GM04503 (cell line): Measurements from ENCODE around the gene SEC61B.

Source experiments
- DNase-seq: peaks from one replicate; pipeline ENCODE4 v3.0.0-alpha.2; 2012; ENCODE audit warnings: low read depth

SEC61B gene

DNA sequence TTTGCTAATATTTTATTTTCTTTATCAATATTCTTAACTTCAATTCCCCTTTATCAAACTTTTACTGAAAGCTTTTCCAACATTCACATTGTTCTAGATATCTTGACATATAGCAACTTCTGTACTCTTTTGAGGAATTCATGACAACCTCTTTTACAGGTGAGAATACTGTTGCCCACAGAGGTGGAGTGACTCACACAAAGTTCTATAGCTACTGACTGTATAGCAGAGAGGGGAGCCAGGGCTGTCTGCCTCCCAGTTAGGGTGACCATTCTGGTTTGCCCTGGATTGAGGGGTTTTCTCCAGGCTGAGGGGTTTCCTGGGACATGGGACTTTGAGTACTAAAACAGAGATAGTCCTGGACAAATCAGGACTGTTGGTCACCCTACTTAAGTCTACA lies 16.2 kb downstream of the SEC61B start:
- DNase-seq, result no peak

GRCh38 chr9:99239341-99240060 lies 17.4 kb downstream of the SEC61B start:
- DNase-seq, result peak; percentile 33

DNA sequence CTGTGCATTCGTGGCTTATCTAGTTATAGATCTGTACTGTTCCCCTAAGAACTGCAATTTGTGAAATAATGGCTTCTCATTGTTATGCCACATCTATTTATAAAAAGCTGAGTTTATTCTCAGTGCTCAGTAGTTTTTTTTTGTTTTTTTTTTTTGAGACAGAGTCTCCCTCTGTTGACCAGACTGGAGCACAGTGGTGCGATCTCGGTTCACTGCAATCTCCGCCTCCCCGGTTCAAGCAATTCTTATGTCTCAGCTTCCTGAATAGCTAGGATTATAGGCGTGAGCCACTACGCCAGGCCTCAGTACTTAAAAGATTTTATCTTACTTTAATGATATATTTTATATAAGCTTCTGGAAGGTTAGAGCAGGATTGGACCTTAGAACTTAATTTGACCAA lies 19.0 kb downstream of the SEC61B start:
- no peak for DNase-seq

GRCh38 chr9:99244344-99245260 lies 22.5 kb downstream of the SEC61B start:
- no peak for DNase-seq

- DNase-seq, result no peak
These were observed 27.5 kb downstream of the SEC61B start for GRCh38 chr9:99249619-99250018.

DNA sequence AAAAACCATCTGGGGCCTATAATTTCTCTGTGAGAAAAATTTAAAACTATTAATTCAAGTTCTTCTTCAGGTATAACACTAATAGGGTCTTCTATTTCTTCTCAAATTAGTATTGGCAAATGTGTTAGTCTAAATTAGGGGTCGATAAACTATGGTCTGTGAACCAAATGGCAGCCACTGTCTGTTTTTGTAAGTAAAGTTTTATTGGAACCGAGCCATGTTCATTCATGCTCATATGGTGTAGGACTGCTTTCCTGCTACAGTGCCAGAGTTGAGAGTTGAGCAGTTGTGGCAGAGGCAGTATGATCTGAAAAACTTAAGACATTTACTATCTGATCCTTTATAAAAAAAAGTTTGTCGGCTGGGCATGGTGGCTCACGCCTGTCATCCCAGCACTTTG lies 29.1 kb downstream of the SEC61B start:
- no peak for DNase-seq

GRCh38 chr9:99253134-99253533 lies 31.1 kb downstream of the SEC61B start:
- no peak for DNase-seq

GRCh38 chr9:99253772-99254431 lies 31.8 kb downstream of the SEC61B start:
- DNase-seq, result no peak

- DNase-seq, result no peak
These were observed 33.6 kb downstream of the SEC61B start for GRCh38 chr9:99255651-99256050.

- no peak for DNase-seq
These were observed 35.8 kb downstream of the SEC61B start for GRCh38 chr9:99257723-99258389.

- DNase-seq, result no peak
These were observed 37.3 kb downstream of the SEC61B start for GRCh38 chr9:99259231-99259918.

- no peak for DNase-seq
These were observed 39.8 kb downstream of the SEC61B start for GRCh38 chr9:99261923-99262322.

- no peak for DNase-seq
These were observed 40.9 kb downstream of the SEC61B start for GRCh38 chr9:99262949-99263418.

- no peak for DNase-seq
These were observed 42.1 kb downstream of the SEC61B start for GRCh38 chr9:99264070-99264680.

GRCh38 chr9:99265691-99266090 lies 43.6 kb downstream of the SEC61B start:
- DNase-seq, result no peak

GRCh38 chr9:99266255-99267023 lies 44.4 kb downstream of the SEC61B start:
- no peak for DNase-seq

DNA sequence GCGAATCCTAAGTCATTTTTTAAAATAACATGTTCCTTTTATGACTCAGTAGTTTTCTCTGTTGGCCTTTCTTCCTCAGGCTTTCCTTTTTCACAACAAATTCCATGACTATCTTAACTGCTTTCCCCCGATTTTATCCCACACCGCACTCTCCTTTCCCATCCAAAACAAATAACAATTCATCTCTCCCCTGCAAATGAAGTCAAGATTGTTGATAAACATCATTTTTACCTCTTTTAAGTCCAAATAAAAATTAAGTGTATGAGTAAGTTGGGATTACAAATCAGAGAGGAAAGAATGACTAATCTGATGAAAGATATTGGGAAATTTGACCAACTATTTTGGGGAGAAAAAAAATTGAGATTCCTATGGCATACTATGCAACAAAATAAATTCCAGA lies 47.3 kb downstream of the SEC61B start:
- DNase-seq, result peak; percentile 68

GRCh38 chr9:99270491-99270890 lies 48.4 kb downstream of the SEC61B start:
- DNase-seq, result no peak

- no peak for DNase-seq
These were observed 50.8 kb downstream of the SEC61B start for GRCh38 chr9:99272836-99273235.

- no peak for DNase-seq
These were observed 51.9 kb downstream of the SEC61B start for GRCh38 chr9:99274016-99274415.
